Measurements from ENCODE around the gene DCP1B.

DNA sequence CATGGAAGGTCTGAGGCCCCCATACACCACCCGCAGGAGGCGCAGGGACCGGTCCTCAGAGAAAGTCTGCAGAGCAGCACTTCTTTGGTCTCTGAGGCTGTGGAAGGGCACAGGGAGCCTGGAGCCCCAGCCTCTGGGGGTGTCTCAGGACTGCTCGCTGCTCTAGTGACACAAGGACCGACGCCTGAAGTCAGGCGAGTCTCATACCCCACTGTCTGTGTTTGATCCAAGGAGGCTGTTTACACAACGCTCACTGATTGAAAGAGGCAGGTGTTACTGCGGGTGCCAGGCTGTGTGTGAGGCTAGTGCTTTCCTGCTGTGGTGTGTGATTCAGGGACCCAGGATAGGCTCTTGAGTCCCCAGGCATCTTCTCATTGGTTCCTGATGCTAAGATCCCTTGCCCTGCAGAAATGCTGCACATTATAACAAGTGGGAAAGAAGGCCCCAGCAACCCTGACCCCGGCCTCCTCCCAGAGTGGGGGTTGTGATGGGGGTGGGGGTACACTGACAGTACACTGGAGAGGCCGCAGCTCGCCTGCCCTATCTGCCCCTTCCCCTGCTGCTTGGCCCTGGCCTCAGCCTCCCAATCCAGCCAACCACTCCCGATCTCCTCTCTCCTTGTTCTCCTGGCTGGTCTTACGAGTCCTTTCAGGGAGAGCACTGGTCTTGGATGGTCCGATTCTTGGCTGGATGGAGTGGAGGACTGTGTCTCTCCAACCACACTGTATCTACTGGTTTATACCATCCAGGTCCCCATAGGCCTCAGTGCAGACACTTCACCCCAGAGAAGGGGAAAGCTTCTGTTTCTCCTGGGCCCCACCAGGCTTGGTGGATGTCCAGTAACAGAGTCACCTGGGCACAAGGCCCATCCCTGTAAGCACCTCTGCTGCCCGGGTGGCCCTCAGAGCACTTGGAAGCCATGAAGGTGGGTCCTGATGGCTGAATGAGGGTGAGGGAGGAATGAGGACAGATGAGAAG is 92.4 kb downstream of the DCP1B start:
- TF ChIP-seq KDM5A (IDR thresholded peaks at IDR 0.05), result no peak
- TF ChIP-seq, protein P1, sequence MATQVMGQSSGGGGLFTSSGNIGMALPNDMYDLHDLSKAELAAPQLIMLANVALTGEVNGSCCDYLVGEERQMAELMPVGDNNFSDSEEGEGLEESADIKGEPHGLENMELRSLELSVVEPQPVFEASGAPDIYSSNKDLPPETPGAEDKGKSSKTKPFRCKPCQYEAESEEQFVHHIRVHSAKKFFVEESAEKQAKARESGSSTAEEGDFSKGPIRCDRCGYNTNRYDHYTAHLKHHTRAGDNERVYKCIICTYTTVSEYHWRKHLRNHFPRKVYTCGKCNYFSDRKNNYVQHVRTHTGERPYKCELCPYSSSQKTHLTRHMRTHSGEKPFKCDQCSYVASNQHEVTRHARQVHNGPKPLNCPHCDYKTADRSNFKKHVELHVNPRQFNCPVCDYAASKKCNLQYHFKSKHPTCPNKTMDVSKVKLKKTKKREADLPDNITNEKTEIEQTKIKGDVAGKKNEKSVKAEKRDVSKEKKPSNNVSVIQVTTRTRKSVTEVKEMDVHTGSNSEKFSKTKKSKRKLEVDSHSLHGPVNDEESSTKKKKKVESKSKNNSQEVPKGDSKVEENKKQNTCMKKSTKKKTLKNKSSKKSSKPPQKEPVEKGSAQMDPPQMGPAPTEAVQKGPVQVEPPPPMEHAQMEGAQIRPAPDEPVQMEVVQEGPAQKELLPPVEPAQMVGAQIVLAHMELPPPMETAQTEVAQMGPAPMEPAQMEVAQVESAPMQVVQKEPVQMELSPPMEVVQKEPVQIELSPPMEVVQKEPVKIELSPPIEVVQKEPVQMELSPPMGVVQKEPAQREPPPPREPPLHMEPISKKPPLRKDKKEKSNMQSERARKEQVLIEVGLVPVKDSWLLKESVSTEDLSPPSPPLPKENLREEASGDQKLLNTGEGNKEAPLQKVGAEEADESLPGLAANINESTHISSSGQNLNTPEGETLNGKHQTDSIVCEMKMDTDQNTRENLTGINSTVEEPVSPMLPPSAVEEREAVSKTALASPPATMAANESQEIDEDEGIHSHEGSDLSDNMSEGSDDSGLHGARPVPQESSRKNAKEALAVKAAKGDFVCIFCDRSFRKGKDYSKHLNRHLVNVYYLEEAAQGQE (IDR thresholded peaks at IDR 0.05), result no peak
- TF ChIP-seq, protein P2, sequence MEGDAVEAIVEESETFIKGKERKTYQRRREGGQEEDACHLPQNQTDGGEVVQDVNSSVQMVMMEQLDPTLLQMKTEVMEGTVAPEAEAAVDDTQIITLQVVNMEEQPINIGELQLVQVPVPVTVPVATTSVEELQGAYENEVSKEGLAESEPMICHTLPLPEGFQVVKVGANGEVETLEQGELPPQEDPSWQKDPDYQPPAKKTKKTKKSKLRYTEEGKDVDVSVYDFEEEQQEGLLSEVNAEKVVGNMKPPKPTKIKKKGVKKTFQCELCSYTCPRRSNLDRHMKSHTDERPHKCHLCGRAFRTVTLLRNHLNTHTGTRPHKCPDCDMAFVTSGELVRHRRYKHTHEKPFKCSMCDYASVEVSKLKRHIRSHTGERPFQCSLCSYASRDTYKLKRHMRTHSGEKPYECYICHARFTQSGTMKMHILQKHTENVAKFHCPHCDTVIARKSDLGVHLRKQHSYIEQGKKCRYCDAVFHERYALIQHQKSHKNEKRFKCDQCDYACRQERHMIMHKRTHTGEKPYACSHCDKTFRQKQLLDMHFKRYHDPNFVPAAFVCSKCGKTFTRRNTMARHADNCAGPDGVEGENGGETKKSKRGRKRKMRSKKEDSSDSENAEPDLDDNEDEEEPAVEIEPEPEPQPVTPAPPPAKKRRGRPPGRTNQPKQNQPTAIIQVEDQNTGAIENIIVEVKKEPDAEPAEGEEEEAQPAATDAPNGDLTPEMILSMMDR (IDR thresholded peaks at IDR 0.05), result no peak
